HG03558 (cell line): ENCODE data around the gene DBH.
"Not testable (repeated sequence)": the region's sequence is repeated elsewhere in the genome, so short reads cannot be mapped to it uniquely, and the experiment has no call there.

Source experiments
- ATAC-seq: cut with Tn5 transposase; IDR thresholded peaks from one replicate; pipeline ENCODE4 v1.9.1; 2021; ENCODE audit warnings: moderate number of reproducible peaks; ENCODE audit not compliant: unreplicated experiment; ENCODE audit errors: extremely low read depth

Gene DBH

DNA sequence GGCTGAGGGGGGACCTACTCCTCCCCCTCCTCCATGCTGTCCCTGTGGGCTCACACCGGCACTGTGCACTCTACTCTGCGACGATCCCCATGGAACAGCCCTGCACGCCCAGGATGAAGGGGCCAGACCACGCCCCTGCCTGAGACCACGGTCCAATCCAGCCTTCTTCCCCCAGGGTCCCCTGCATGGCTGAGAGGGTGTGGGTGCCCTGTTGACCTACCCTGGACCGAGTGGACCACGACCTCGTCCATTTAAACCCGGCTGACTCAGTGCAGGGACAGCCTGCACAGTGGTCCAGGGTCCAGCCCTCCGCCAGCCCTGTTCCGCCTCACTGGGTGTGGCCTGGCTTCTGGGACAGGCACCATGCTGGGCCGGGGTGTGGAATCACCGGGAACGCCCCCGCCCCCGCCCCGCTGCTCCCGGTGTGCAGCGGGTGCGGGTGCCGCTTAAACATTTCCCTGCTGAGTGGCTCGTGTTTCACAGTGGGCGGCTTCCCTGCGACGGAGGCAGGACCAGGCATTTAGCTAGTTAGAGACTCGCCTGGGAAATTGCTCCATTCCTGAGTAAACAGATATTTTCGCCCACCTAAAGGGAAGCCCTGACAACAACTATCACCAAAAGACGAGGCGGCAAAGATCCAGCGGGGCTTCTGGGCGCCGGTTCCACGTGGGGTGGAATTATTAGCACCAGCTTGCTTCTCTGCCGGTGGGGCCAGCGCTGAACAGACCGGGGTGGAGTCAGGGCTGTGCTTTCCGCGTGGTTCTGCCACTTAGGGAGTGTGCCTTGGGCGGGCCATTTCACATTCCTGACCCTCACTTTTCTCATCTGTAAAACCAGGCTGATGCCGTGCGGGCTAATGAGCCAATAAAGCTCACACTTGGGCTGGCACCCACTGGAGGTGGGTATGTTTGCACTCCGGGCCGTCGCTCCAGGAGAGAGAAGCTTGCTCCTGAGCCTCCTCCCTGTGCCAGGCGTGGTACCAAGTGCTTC lies 22.6 kb downstream of the DBH start:
- no peak for ATAC-seq

DNA sequence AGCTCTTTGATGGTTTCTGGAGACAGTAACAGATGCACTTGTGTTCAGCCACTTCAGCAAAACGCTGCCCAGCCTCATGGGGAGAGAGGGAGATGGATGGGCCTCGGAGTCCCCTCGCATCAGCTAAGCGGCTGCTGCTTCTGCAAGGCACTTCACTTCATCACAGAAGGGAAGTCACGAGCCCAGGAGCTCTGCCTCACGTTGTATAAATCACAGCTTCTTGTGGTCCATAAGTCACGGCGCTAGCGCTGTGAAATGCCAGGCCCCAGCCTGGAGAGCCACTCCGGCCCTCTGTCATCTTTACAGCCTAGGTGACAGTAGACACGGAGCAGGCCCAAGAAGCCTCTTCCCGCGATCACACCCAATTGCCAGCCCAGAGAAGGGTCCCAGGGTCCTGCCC lies 23.4 kb downstream of the DBH start:
- ATAC-seq: no peak

DNA sequence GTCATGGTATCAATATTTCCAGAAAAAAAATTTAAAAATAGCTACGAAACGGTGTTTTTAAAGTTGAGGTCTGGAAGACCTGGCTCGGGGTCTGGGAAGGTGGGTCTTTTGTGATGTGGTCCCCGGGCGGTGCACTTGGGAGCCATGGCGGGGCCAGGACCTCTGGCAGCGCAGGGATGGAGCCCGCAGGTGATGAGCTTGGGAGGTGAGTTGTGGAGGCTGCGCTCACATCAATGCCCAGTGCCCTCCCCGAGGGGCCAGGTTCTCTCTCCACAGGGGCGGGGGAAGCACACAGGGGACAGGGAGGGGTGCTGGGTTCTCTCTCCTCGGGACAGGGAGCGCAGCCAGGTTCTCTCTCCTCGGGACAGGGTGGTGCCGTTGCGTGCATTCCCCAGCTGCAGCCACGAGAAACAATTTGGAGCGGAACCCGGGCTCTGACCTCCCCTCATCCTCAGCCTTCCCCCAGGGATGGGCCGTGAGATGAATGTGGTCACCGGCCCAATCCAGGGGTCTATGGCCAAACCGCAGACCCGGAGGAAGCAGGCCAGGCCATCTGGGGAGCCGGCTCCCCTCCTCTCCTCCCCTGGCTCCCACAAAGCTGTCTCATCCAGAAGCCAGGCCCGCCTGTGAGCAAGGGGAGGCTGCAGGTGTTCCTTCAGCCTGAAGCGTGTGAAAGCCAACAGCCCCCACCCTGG lies 25.8 kb downstream of the DBH start:
- ATAC-seq: no peak

DNA sequence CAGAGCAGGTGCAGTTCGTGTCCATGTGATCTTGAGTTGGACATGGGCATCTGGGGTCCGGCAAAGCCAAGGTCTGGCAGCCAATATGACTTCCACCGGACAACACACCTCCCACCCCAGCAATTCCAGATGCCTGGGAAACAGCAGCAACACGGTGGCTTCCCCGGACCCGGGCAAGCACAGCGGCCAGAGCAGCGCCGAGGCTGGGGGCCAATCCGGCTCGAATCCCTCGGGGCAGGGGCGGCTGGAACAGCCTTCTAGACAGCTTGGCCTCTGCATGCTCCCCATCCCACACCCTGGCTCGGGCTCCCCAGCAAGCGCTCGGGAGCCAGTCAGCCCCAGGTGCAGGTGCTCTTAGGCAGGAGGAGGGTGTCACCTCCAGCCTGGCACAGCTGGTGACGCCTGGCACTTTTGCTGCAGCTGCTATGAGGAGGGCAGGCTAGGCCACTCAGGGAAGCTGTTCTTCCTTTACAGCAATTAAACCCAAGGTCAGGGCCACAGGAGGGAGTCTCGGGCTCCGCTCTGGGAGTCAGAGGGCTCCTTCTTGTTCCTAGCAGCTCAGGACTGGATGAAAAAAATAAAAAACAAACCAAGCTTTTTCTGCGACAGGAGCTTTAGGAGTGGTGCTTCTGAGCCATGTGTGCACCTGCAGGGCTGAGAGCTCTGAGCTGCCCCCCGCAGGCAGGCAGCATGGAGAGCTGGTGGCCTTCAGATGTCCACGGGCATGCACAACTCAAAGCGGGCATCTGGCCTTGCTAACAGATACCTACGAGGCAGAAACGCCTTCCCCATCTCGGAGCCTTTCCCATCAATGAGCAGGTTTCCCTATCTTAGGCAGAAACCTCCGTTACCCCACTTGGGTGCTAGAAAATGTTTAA lies 28.2 kb downstream of the DBH start:
- ATAC-seq: no peak

DNA sequence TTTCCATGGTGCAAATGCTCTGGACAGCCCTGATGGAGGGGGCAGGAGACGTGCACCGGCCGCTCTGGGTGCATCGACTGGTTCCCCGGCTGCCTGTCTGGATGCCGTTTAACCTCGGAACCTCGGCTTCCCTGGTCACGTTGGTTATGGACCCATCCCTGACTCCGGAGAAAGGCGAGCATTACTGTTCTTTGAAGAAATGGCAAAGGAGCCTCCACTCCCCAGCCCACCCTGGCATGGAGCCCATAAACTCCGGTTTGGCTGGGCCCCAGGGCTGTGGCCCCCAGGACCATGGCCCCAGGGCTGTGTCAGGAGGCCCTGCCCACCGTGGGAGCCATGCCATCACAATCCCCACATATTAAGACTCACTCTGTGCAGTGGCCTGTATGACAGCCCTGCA lies 28.9 kb downstream of the DBH start:
- no peak for ATAC-seq

DNA sequence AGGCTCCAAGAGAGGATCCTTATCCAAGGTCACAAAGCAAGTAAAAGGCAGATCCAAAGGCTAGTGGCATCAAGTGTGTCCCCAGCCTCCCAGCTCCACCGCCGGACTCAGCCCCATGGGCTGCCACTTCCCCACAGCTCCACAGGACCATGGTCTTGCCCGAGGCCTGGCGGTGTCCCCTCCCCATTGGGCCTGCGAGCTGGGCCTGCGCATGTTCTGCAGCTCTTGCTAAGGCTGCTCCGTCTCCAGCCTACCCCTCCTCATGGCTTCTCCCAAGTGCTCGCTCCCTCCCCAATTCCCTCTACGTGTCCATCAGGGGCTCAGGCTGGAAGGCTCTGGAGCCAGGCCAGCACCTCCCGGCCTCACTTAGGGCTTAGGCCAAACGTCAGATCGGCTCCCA lies 29.4 kb downstream of the DBH start:
- no peak for ATAC-seq

DNA sequence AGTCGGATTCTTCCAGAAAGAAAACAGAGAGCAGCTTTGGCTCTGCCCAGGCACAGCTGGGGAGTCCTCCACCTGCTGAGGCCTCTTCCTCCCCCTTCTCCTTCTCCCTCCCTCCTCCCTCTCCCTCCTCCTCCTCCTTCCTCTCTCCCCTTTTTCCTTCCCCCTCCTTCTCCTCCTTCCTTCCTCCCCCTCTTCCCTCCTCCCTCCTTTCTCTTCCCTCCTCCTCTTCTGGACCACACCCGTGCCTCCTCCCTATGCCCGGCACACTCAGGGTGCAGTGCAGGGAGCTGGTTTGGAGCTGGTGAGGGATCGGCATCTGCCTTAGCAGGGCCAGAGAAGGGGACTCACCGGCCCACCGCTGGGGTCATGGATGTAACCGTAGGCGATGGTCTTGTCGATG lies 30.2 kb downstream of the DBH start:
- ATAC-seq: no peak

DNA sequence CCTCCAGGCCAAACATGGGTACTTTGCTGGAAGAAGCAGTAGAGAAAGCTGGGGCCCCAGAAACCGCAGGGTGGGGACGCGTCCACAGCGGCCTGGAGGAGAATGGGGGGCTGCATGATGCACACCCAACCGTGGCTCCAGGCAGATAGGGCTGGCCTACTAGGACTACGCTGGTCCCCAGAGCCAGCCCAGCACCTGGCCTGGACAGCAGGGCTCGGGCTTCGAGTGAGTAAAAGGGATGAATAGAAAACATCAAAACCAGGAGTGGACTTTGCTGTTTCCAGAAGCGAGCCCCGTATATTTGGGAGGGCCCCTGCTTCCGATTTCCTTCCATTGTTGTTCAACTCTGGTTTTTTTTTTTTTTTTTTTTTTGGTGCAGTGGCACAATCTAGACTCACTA lies 30.7 kb downstream of the DBH start:
- no peak for ATAC-seq

DNA sequence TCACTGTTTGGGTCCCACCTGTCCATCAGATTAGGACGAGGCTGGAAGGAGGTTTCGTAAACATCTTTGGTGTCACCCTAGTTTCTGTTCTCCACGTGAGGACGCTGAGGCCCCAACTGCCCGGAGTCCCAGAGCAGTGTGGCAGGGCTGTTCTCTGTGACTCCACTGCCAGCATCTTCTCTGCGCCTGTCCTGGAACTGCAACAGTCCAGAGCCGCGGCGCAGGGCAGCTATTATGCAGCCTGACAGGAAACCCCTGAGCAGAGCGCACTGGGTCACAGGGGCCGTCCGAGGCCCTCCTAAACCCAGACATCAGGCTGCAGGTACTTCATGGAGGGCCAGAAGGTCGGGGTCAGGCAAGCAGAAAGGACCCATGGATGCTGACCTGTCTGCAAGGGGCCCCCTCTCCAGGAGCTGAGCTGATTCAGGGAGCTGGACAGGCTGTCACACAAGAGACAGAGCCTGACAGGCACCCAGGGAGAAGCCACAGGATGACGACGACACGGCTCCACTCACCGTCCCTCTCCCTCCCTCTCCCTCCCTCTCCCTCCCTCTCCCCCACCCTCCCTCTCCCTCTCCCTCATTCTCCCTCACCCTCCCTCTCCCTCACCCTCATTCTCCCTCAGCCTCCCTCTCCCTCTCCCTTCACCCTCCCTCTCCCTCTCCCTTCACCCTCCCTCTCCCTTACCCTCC lies 31.7 kb downstream of the DBH start:
- ATAC-seq: no peak

DNA sequence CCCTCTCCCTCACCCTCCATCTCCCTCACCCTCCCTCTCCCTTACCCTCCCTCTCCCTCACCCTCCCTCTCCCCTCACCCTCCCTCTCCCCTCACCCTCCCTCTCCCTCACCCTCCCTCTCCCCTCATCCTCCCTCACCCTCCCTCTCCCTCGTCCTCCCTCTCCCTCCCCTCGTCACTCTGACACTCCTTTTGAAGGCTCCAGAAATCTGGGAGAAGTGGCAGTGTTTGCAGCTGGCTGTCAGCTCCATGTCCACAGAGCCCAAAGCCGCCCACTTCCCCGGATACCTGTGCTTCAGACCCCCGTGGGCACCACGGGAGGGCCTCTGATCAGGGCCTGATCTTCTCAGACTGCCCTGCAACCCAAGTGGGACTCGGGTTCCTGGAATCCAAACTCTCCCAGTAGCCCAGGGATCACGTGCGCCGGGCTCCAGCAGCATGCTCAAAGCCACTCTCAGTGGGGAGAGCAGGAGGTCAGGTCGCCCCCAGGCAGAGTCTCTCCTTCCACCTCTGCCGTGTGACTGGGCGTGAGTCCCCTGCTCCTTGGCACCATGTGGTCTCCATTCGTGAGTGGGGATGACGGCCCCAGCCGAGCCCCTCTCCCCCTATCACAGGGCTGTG lies 33.1 kb downstream of the DBH start:
- no peak for ATAC-seq

DNA sequence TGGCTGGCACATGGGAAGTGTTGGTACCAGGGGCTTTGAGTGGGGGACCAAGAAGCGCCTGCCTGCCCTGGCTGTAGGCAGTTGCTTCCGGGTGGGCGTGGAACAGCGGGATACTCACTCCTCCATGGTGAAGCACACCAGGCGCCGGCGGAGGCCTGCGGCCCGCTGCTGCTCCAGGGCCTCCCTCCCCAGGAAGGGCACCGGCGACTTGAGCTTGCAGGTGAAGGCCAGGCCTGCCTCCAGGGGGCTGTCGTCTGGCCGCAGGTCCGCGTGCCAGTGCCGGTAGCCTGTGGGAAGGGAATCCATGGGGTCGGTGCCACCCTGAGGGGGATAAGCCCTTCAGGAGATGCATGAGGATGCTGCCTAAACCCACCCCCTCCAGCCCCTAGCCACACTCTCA lies 34.3 kb downstream of the DBH start:
- ATAC-seq: no peak

DNA sequence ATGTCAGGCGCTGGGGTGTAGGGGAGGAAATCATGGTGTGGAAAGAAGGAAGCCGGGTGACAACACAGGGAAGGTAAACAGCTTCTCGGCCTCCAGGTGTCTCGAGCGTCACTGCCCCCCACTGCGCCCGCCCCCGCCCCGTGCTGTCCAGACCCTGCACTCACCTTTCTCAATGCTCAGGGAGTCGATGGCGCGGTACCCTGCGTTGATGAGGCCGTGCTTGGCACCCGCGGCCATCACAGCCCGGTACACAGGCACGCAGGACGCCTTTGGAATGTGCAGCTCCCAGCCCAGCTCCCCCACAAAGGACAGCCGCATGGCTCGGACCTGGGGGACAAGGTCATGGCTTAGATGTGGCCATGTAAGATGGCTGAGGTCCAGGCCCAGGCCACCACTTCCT lies 35.2 kb downstream of the DBH start:
- no peak for ATAC-seq

DNA sequence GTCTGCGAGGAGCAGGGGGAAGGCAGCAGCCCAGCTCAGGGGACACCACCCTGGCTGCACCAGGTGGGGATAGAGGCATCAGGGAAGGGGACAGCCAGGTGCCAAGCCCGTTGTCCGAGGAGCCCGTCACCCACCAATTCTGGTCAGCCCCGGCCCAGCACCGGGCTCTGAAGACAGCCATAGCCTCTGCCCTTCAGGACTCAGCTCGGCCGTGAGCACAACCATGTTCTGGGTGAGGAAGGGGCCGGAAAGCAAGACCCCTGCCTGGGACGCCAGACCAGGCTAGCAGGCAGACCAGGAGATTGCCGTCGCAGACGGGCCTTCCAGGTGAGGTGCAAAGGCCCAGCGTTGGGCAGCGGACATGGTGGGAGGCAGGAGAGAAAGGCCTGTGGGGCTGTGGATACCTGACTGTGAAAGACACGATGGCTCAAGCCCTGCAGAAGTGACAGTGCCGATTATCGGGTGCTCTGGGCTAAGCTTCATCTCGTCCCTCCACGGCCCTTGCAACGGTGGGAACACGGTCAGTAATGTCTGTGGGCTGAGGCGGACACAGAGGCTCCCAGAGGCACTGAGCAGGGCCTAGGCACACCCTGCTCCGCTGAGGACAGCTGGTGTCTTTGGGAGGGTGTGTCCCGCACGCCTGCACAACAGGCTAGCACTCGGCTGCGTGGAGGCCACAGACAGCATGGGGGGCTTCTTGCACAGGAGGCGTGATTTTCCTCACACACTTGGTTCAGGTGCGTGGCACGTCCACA lies 36.5 kb downstream of the DBH start:
- no peak for ATAC-seq

DNA sequence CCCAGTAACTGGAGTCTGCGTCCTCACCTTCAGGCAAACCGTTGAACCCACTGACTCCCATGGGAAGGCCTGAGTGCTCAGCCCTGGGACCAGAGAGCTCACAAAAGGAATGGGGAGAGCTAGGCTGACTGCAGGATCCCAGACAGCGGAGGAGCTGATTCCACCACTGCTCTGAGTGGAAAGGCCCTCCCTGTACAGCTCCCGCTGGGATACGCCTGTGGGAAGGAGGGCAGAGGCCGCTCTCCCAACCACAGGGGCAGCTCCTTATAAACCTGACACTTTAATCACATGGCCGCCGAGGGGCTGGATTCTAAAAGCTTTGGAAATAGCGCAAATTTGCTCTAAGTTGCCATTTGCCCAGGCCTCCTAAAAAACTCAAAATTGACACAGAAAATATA lies 37.1 kb downstream of the DBH start:
- no peak for ATAC-seq

DNA sequence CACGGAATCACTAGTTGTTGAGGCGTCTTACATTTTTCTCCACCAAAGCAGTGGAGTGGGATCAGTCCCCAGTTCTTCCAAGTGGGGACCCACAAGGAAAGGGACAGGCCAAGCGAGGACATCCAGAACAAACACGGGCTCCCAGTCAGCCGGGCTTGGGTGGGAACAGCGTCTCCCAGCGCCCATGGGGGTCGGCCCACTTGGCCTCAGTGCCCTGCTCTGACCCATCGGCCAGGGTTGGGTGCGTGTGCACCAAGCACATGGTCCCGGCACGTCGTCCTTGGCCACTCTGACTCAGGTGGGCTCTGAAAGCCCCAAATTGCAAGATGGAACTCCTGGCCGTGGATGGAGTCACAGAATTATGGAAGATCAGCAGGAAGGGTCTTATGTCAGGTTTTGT lies 37.9 kb downstream of the DBH start:
- ATAC-seq: no peak

DNA sequence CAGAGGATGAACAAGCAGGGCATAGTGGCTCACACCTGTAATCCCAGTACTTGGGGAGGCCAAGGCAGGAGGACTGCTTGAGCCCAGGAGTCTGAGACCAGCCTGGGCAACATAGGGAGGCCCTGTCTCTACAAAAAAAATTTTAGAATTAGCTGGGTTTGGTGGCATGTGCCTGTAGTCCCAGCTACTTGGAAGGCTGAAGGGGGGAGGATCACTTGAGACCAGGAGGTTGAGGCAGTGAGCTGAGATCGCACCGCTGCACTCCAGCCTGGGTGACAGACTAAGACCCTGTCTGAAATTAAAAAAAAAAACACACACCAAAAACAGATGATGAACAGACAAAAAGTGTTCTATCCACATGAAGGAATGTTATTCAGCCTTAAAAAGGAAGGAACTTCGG lies 39.6 kb downstream of the DBH start:
- not testable (repeated sequence) for ATAC-seq

DNA sequence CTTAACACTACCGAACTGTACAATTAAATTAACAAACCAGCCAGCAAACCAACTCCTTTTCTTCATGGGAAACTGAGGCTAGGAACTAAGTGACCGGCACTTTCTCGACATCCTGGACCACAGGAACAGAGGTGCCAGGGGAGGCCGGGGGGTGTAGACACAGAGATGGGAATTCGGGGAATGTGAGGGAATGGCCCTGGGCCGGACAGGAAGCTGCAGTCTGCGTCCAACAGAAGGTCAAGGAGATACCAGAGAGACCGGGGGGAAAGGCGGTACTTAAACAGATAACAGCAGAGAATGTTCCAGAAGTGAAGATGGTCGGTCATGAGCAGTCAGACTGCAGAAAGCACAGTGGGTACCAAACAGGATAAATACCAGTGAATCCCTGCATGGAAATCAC lies 40.3 kb downstream of the DBH start:
- no peak for ATAC-seq

DNA sequence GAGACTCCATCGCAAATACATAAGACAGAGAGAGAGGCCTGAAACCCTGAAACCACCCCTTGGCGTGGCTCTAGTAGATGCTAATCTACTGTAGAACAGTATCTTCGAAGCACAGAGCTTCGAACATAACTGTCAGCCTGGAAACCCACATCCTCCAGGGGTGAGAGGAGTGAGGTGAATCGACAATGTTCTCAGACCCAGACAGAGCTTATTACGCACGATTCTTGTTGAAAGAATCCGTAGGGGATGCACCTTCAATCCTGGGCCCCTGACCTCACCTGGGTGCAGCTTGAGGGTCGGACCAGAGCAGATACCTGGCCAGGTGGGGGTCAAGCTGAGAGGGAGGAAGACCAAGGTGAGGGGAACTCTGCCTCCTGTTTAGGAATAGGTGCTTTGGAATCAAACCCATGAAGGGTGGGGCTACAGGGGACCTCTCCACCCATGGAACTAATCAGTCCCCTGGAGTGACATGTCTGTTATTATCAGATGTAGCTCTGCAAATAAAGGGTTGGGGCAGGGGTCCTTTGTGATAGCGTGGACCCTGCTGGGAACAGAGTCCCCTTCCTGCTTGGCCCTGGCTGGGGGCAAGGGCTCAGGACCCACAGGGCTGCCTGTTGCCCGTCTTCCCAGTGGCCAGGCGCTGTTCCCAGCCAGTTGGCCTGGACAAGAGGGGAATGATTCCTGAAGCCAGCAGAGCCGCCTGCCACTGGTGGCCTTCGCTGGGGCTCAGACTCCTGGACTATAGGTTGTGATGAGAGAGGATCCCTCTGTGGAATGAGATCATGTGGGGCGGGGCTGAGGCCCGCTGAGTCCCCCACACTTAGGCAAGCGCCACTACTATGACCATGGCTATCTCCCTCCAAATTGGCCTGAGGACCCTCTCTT lies 41.2 kb downstream of the DBH start:
- no peak for ATAC-seq
